ENCODE results near the gene ADARB2. TPM values are rescaled to one million over a fixed set of nuclear protein-coding genes. Genes with fewer than 3 reads are reported as not detected.

The ADARB2 gene
- total and polyA plus RNA-seq, 2 donors (not counting 1 experiment from before 2014, with no cell fraction given): not detected

- no peaks in the 10 kb centered on the region for H3K27me3 ChIP-seq (ENCODE audit: control insufficient read depth, insufficient read depth, low read length)
- H3K4me3 ChIP-seq (replicated peaks in 1 of 4; ENCODE audit: control extremely low read depth in 1 of 4, insufficient read depth in 1 of 4, low read depth in 3 of 4, low read length in 4 of 4): no peak overlapping the region
- H4K20me1 ChIP-seq (ENCODE audit: control insufficient read depth, extremely low read depth, insufficient read depth, low read length): no peaks in the 10 kb centered on the region
- no peak overlapping the region for H2AFZ ChIP-seq (ENCODE audit: low read length)
- H3K36me3 ChIP-seq (ENCODE audit: control insufficient read depth, insufficient read depth, low read length): no peaks in the 10 kb centered on the region
- no peak overlapping the region for H3K27ac ChIP-seq (ENCODE audit: insufficient read depth, low read length)
- H3K9me3 ChIP-seq (ENCODE audit: control insufficient read depth, insufficient read depth, low read depth, low read length): no peaks in the 10 kb centered on the region
- DNase-seq (ENCODE audit: low read depth in 2 of 2): no peak
- no peaks in the 10 kb centered on the region for H3K79me2 ChIP-seq (ENCODE audit: control insufficient read depth, insufficient read depth, low read length)
- H3K4me1 ChIP-seq (ENCODE audit: control insufficient read depth, extremely low read depth, insufficient read depth, low read length): no peaks in the 10 kb centered on the region
- H3K9ac ChIP-seq (ENCODE audit: insufficient read depth, low read length): no peak overlapping the region
- no peak overlapping the region for H3K4me2 ChIP-seq (ENCODE audit: extremely low read depth, insufficient read depth, low read length)
- TF ChIP-seq EZH2 (IDR thresholded peaks at IDR 0.05; ENCODE audit: low read length, missing control alignments): no peak
- no peak for TF ChIP-seq CTCF (conservative IDR thresholded peaks at IDR 0.05 in 1 of 2, IDR thresholded peaks at IDR 0.05 in 1 of 2; ENCODE audit: low read depth in 1 of 2, low read length in 2 of 2)
These were observed 463.8 kb downstream of the ADARB2 start for GRCh38 chr10:1273372-1274105.

- Histone ChIP-seq H3K79me2 (ENCODE audit: control insufficient read depth, insufficient read depth, low read length) (no peaks in the 10 kb centered on the region), H3K27ac (ENCODE audit: insufficient read depth, low read length) (no peak overlapping the region), H3K4me1 (ENCODE audit: control insufficient read depth, extremely low read depth, insufficient read depth, low read length) (no peaks in the 10 kb centered on the region), H3K36me3 (ENCODE audit: control insufficient read depth, insufficient read depth, low read length) (no peaks in the 10 kb centered on the region), H4K20me1 (ENCODE audit: control insufficient read depth, extremely low read depth, insufficient read depth, low read length) (no peaks in the 10 kb centered on the region), H3K9ac (ENCODE audit: insufficient read depth, low read length) (no peak overlapping the region), H2AFZ (ENCODE audit: low read length) (no peak overlapping the region), H3K4me2 (ENCODE audit: extremely low read depth, insufficient read depth, low read length) (no peak overlapping the region), H3K9me3 (ENCODE audit: control insufficient read depth, insufficient read depth, low read depth, low read length) (no peaks in the 10 kb centered on the region), H3K27me3 (ENCODE audit: control insufficient read depth, insufficient read depth, low read length) (no peaks in the 10 kb centered on the region), H3K4me3 (replicated peaks in 1 of 4; ENCODE audit: control extremely low read depth in 1 of 4, insufficient read depth in 1 of 4, low read depth in 3 of 4, low read length in 4 of 4) (no peak overlapping the region)
- no peak for TF ChIP-seq CTCF (conservative IDR thresholded peaks at IDR 0.05 in 1 of 2, IDR thresholded peaks at IDR 0.05 in 1 of 2; ENCODE audit: low read depth in 1 of 2, low read length in 2 of 2)
- TF ChIP-seq EZH2 (IDR thresholded peaks at IDR 0.05; ENCODE audit: low read length, missing control alignments): no peak
- no peak for DNase-seq (ENCODE audit: low read depth in 2 of 2)
These were observed 464.6 kb downstream of the ADARB2 start for GRCh38 chr10:1272777-1273161.

GRCh38 chr10:1272079-1272776 lies 465.1 kb downstream of the ADARB2 start:
- no peaks in the 10 kb centered on the region for H3K79me2 ChIP-seq (ENCODE audit: control insufficient read depth, insufficient read depth, low read length)
- no peaks in the 10 kb centered on the region for H3K4me1 ChIP-seq (ENCODE audit: control insufficient read depth, extremely low read depth, insufficient read depth, low read length)
- no peak overlapping the region for H2AFZ ChIP-seq (ENCODE audit: low read length)
- no peaks in the 10 kb centered on the region for H3K36me3 ChIP-seq (ENCODE audit: control insufficient read depth, insufficient read depth, low read length)
- no peaks in the 10 kb centered on the region for H3K27me3 ChIP-seq (ENCODE audit: control insufficient read depth, insufficient read depth, low read length)
- H3K27ac ChIP-seq (ENCODE audit: insufficient read depth, low read length): no peak overlapping the region
- no peak for DNase-seq (ENCODE audit: low read depth in 2 of 2)
- H3K4me3 ChIP-seq (replicated peaks in 1 of 4; ENCODE audit: control extremely low read depth in 1 of 4, insufficient read depth in 1 of 4, low read depth in 3 of 4, low read length in 4 of 4): no peak overlapping the region
- no peaks in the 10 kb centered on the region for H3K9me3 ChIP-seq (ENCODE audit: control insufficient read depth, insufficient read depth, low read depth, low read length)
- no peak for TF ChIP-seq CTCF (conservative IDR thresholded peaks at IDR 0.05 in 1 of 2, IDR thresholded peaks at IDR 0.05 in 1 of 2; ENCODE audit: low read depth in 1 of 2, low read length in 2 of 2)
- no peak for TF ChIP-seq EZH2 (IDR thresholded peaks at IDR 0.05; ENCODE audit: low read length, missing control alignments)
- H4K20me1 ChIP-seq (ENCODE audit: control insufficient read depth, extremely low read depth, insufficient read depth, low read length): no peaks in the 10 kb centered on the region
- H3K4me2 ChIP-seq (ENCODE audit: extremely low read depth, insufficient read depth, low read length): no peak overlapping the region
- no peak overlapping the region for H3K9ac ChIP-seq (ENCODE audit: insufficient read depth, low read length)
